Measurements from ENCODE around the gene ZNF544. TPM values are rescaled to one million over a fixed set of nuclear protein-coding genes. Genes with fewer than 3 reads are reported as not detected.

ZNF544 gene
- total RNA-seq, 2 experiments from 2014 or later, result 39.6 to 45.4 TPM

DNA sequence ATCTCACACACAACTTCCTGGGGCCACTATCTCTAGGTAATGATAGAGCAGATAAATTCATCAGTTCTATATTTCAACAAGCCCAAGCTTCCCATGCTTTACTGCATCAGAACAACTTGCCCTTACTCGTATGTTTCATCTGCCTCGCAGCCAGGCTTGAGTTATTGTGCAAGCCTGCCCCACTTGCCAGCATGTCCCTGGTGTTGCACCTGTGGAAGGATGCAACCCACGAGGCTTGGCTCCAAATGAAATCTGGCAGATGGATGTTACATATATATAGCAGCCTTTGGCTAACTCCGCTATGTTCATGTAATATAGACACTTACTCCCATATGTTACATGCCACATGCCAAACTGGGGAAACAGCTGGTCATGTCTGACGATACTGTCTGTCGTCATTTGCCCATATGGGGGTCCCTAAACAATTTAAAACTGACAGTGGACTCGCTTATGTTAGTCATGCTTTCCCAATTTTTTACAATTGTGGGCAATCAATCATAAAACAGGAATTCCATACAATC, 82.7 kb downstream of the ZNF544 start:
- Mint-ChIP-seq H3K4me1 (ENCODE audit: low read depth) (peaks cover 23% of the 10 kb centered on the region), H3K9me3 (no peaks in the 10 kb centered on the region), H3K4me3 (no peak overlapping the region), H3K27me3 (no peaks in the 10 kb centered on the region), H3K27ac (no peak overlapping the region), H3K36me3 (peaks cover 80% of the 10 kb centered on the region)
- ChIA-PET CTCF (no interaction called here), POLR2A (no interaction called here)
- intact Hi-C loops (cut with micrococcal nuclease), result no loop called here
- DNase-seq, result no peak

Other genes with a start within 250 kb of the ZNF544 start
- gene ZNF606, start 226.1 kb upstream of the ZNF544 start, total RNA-seq, result 1 to 10 TPM; 5.1 to 5.8 TPM
- gene ZSCAN1, start 194.9 kb upstream of the ZNF544 start, total RNA-seq, result not detected
- under 1 TPM in 1 of 2 experiments, not detected in 1; 0.12 TPM for gene ZNF135, start 169.6 kb upstream of the ZNF544 start, total RNA-seq
- gene ZSCAN18, start 130.7 kb upstream of the ZNF544 start, total RNA-seq, result 10 to 100 TPM; 13.8 to 15.7 TPM
- 1 to 10 TPM; 4.2 to 4.4 TPM for gene ZNF329, start 78.1 kb upstream of the ZNF544 start, total RNA-seq
- 10 to 100 TPM; 19.1 to 19.6 TPM for gene ZNF274, start 45.9 kb upstream of the ZNF544 start, total RNA-seq
- 1 to 10 TPM; 3.7 to 3.9 TPM for gene ZNF8, start 50.0 kb downstream of the ZNF544 start, total RNA-seq
- gene ERVK3-1, start 76.5 kb downstream of the ZNF544 start, total RNA-seq, result 10 to 100 TPM; 37.1 to 42.3 TPM
- gene ZSCAN22, start 98.1 kb downstream of the ZNF544 start, total RNA-seq, result 1 to 10 TPM; 3.1 to 3.3 TPM
- 10 to 100 TPM in 1 of 2 experiments, 1 to 10 TPM in 1; 9.9 to 12.9 TPM for gene A1BG, start 124.6 kb downstream of the ZNF544 start, total RNA-seq
- gene ZNF497, start 133.8 kb downstream of the ZNF544 start, total RNA-seq, result under 1 TPM; 0.31 to 0.93 TPM
- gene ZNF837, start 152.1 kb downstream of the ZNF544 start, total RNA-seq, result 1 to 10 TPM; 2.1 to 2.4 TPM
- 1,000 to 10,000 TPM; 1,415 to 1,438 TPM for gene RPS5, start 158.4 kb downstream of the ZNF544 start, total RNA-seq
- gene RNF225, start 166.7 kb downstream of the ZNF544 start, total RNA-seq, result under 1 TPM; 0.21 to 0.31 TPM
- 10 to 100 TPM in 1 of 2 experiments, 1 to 10 TPM in 1; 8.3 to 10.7 TPM for gene ZNF584, start 179.7 kb downstream of the ZNF544 start, total RNA-seq
- 1 to 10 TPM; 3.1 to 3.6 TPM for gene ZNF132, start 211.2 kb downstream of the ZNF544 start, total RNA-seq
- 1 to 10 TPM; 7.7 to 7.8 TPM for gene ZNF324B, start 222.7 kb downstream of the ZNF544 start, total RNA-seq
- 1 to 10 TPM; 7.0 to 8.3 TPM for gene ZNF324, start 238.2 kb downstream of the ZNF544 start, total RNA-seq
- 1 to 10 TPM; 6.4 to 7.5 TPM for gene ZNF446, start 247.4 kb downstream of the ZNF544 start, total RNA-seq

Data from activated CD4-positive, alpha-beta memory T cell treated with anti-CD3 and anti-CD28 coated beads for 36 hours (primary cell).